Neural cell (in vitro differentiated cells): ENCODE results near the gene TMPRSS3. TPM values are rescaled to one million over a fixed set of nuclear protein-coding genes. Genes with fewer than 3 reads are reported as not detected.

Source experiments
- H2AFZ ChIP-seq: fragments of 200-600, 300-800 bp; sonication (generic), shearing (Covaris generic); 2 replicates; pipeline ENCODE4 v1.6.0; 2014; ENCODE audit warnings: low read depth, mild to moderate bottlenecking, antibody characterized with exemption, low read length, moderate library complexity
- H3F3A ChIP-seq: fragments of 200-600 bp; shearing (Covaris generic); 2 replicates; pipeline ENCODE4 v1.6.1; 2016; ENCODE audit warnings: mild to moderate bottlenecking, moderate library complexity, mixed read lengths, antibody characterized with exemption, low read length; ENCODE audit not compliant: insufficient read depth, poor library complexity, severe bottlenecking
- H3K27ac ChIP-seq: fragments of 200-600, 300-800 bp; sonication (generic), shearing (Covaris generic); 2 replicates; pipeline ENCODE4 v1.5.1; 2014; ENCODE audit warnings: mild to moderate bottlenecking, low read length, moderate library complexity
- H3K27me3 ChIP-seq: fragments of 300-800, 200-600 bp; sonication (generic), shearing (Covaris generic); 2 replicates; pipeline ENCODE4 v1.6.0; 2014; ENCODE audit warnings: mild to moderate bottlenecking, low read depth, low read length, moderate library complexity; ENCODE audit not compliant: insufficient read depth
- H3K36me3 ChIP-seq: fragments of 300-800, 200-600 bp; sonication (generic), shearing (Covaris generic); 2 replicates; pipeline ENCODE4 v1.5.1; 2014; ENCODE audit warnings: mild to moderate bottlenecking, antibody characterized with exemption, low read length, moderate library complexity; ENCODE audit not compliant: insufficient read depth
- H3K4me2 ChIP-seq: fragments of 300-800, 200-600 bp; sonication (generic), shearing (Covaris generic); 2 replicates; pipeline ENCODE4 v1.6.0; 2014; ENCODE audit warnings: mild to moderate bottlenecking, low read length
- H3K4me3 ChIP-seq: fragments of 300-800, 200-600 bp; sonication (generic), shearing (Covaris generic); 2 replicates; pipeline ENCODE4 v1.5.1; 2014; ENCODE audit warnings: mild to moderate bottlenecking, low read length, moderate library complexity
- H3K79me2 ChIP-seq: fragments of 200-600 bp; shearing (Covaris generic); replicated peaks from 2 replicates; pipeline ENCODE4 v1.6.0; 2014; ENCODE audit warnings: mild to moderate bottlenecking, low read length, moderate library complexity; ENCODE audit not compliant: insufficient read depth
- H3K9ac ChIP-seq: fragments of 300-800, 200-600 bp; sonication (generic), shearing (Covaris generic); 2 replicates; pipeline ENCODE4 v1.6.1; 2016; ENCODE audit warnings: mild to moderate bottlenecking, low read length, mixed read lengths
- H3K9me2 ChIP-seq: fragments of 200-600 bp; shearing (Covaris generic); 2 replicates; pipeline ENCODE4 v1.6.1; 2016; ENCODE audit warnings: mild to moderate bottlenecking, low read length, mixed read lengths; ENCODE audit not compliant: insufficient read depth
- H3K9me3 ChIP-seq: fragments of 200-600, 300-800 bp; sonication (generic), shearing (Covaris generic); 2 replicates; pipeline ENCODE4 v1.6.1; 2016; ENCODE audit warnings: mild to moderate bottlenecking, mixed run types, low read length, moderate library complexity, mixed read lengths
- H4K20me1 ChIP-seq: fragments of 200-600 bp; shearing (Covaris generic); 2 replicates; pipeline ENCODE4 v1.6.1; 2016; ENCODE audit warnings: mild to moderate bottlenecking, mixed run types; ENCODE audit not compliant: insufficient read depth
- CTCF ChIP-seq: fragments of 450-650 bp; IDR thresholded peaks from 2 replicates; pipeline ENCODE4 v1.5.1; 2014; ENCODE audit warnings: antibody characterized with exemption, mild to moderate bottlenecking, moderate library complexity; ENCODE audit not compliant: poor library complexity, severe bottlenecking
- EP300 ChIP-seq: fragments of 450-650 bp; conservative IDR thresholded peaks from 2 replicates; pipeline ENCODE4 v1.6.1; 2014; ENCODE audit warnings: antibody characterized with exemption, mild to moderate bottlenecking, moderate library complexity; ENCODE audit not compliant: poor library complexity, severe bottlenecking
- EZH2 ChIP-seq: fragments of 200-600, 300-800 bp; shearing (Covaris generic), sonication (generic); IDR thresholded peaks from 2 replicates; pipeline ENCODE4 v1.6.1; 2014; ENCODE audit warnings: antibody characterized with exemption, low read length, borderline replicate concordance, mild to moderate bottlenecking; ENCODE audit not compliant: insufficient read depth, poor library complexity, severe bottlenecking
- MXI1 ChIP-seq: fragments of 450-650 bp; conservative IDR thresholded peaks from 2 replicates; pipeline ENCODE4 v1.6.1; 2014; ENCODE audit warnings: antibody characterized with exemption, mild to moderate bottlenecking; ENCODE audit not compliant: poor library complexity, severe bottlenecking
- POLR2AphosphoS5 ChIP-seq: IDR thresholded peaks from 2 replicates; pipeline ENCODE4 v1.6.1; 2012
- RAD21 ChIP-seq: fragments of 450-650 bp; conservative IDR thresholded peaks from 2 replicates; pipeline ENCODE4 v1.6.1; 2014; ENCODE audit warnings: antibody characterized with exemption, mild to moderate bottlenecking, moderate library complexity
- REST ChIP-seq: IDR thresholded peaks from 2 replicates; pipeline ENCODE4 v1.6.1; 2012; ENCODE audit warnings: borderline replicate concordance
- SMC3 ChIP-seq: fragments of 450-650 bp; conservative IDR thresholded peaks from 2 replicates; pipeline ENCODE4 v1.6.1; 2014; ENCODE audit warnings: antibody characterized with exemption, mild to moderate bottlenecking, moderate library complexity; ENCODE audit not compliant: poor library complexity
- TAF1 ChIP-seq: IDR thresholded peaks from 2 replicates; pipeline ENCODE4 v1.6.1; 2012; ENCODE audit warnings: low read depth
- polyA plus RNA-seq: library from polyadenylated mRNA; depleted of rRNA; stranded (reverse); fragments of >200 nt; gene quantifications from 2 replicates; pipeline ENCODE4 v1.2.3, GENCODE V29; 2014

Gene TMPRSS3
- polyA plus RNA-seq, 1 donor from 2014 or later = 0.12 TPM

GRCh38 chr21:42374864-42375499 is 20.9 kb downstream of the TMPRSS3 start:
- H3K36me3 ChIP-seq = no peaks in the 10 kb centered on the region
- H3K27ac ChIP-seq = no peak overlapping the region
- H3K27me3 ChIP-seq = no peaks in the 10 kb centered on the region
- H3K4me3 ChIP-seq = no peak overlapping the region
- H3F3A ChIP-seq = no peaks in the 10 kb centered on the region
- H3K9me3 ChIP-seq = no peaks in the 10 kb centered on the region
- no peaks in the 10 kb centered on the region for H4K20me1 ChIP-seq
- TF ChIP-seq REST = no peak
- no peak for TF ChIP-seq EP300
- no peak for TF ChIP-seq EZH2
- no peak for TF ChIP-seq POLR2AphosphoS5
- TF ChIP-seq CTCF = no peak
- TF ChIP-seq SMC3 = no peak
- TF ChIP-seq TAF1 = no peak
- TF ChIP-seq MXI1 = no peak
- no peak for TF ChIP-seq RAD21
- H3K4me2 ChIP-seq = no peak overlapping the region
- no peak overlapping the region for H2AFZ ChIP-seq
- no peaks in the 10 kb centered on the region for H3K9me2 ChIP-seq
- no peaks in the 10 kb centered on the region for H3K79me2 ChIP-seq
- H3K9ac ChIP-seq = no peak overlapping the region

GRCh38 chr21:42374457-42374856 is 21.4 kb downstream of the TMPRSS3 start:
- Histone ChIP-seq H2AFZ (no peak overlapping the region), H3K36me3 (no peaks in the 10 kb centered on the region), H3K27ac (no peak overlapping the region), H3K9ac (no peak overlapping the region), H3K4me3 (no peak overlapping the region), H3K79me2 (no peaks in the 10 kb centered on the region), H3K4me2 (no peak overlapping the region), H3K9me2 (no peaks in the 10 kb centered on the region), H4K20me1 (no peaks in the 10 kb centered on the region), H3F3A (no peaks in the 10 kb centered on the region), H3K9me3 (no peaks in the 10 kb centered on the region), H3K27me3 (no peaks in the 10 kb centered on the region)
- TF ChIP-seq SMC3 (no peak), POLR2AphosphoS5 (no peak), EP300 (no peak), CTCF (no peak), TAF1 (no peak), REST (no peak), MXI1 (no peak), EZH2 (no peak), RAD21 (no peak)
